WTC11 (cell line): ENCODE measurements around the gene ELANE. TPM values are rescaled to one million over a fixed set of nuclear protein-coding genes. Genes with fewer than 3 reads are reported as not detected.

Experiments
- ATAC-seq: fragments of 200-7000 bp; cut with Tn5 transposase; 2 replicates; pipeline ENCODE4 v1.10.0; 2021; ENCODE audit warnings: mild to moderate bottlenecking, moderate library complexity
- CTCF ChIA-PET: fragments of 300-600 bp; sonication (Branson Sonifier 250); formaldehyde crosslinking; loops from one replicate; lab custom pipeline; 2021; ENCODE audit warnings: antibody characterized with exemption; lab: Charles Lee
- POLR2A ChIA-PET: fragments of 350-600 bp; sonication (Branson Sonifier 250); formaldehyde crosslinking; loops from one replicate; lab custom pipeline; 2021; ENCODE audit warnings: antibody characterized with exemption; lab: Charles Lee
- DNase-seq: peaks from one replicate; pipeline ENCODE4 v3.0.0; 2021; ENCODE audit warnings: low spot score
- H3K27ac Mint-ChIP-seq: 2 replicates; pipeline ENCODE4 v1.8.0; 2021; ENCODE audit warnings: mixed read lengths
- H3K27me3 Mint-ChIP-seq: 2 replicates; pipeline ENCODE4 v1.8.0; 2021; ENCODE audit warnings: low read depth, mild to moderate bottlenecking, moderate library complexity, mixed read lengths
- H3K36me3 Mint-ChIP-seq: 2 replicates; pipeline ENCODE4 v1.8.0; 2021; ENCODE audit warnings: mixed read lengths
- H3K4me1 Mint-ChIP-seq: 2 replicates; pipeline ENCODE4 v1.8.0; 2022; ENCODE audit warnings: mixed read lengths
- H3K4me3 Mint-ChIP-seq: 2 replicates; pipeline ENCODE4 v1.8.0; 2021; ENCODE audit warnings: mild to moderate bottlenecking, moderate library complexity, mixed read lengths
- H3K9me3 Mint-ChIP-seq: 2 replicates; pipeline ENCODE4 v1.8.0; 2021; ENCODE audit warnings: mixed read lengths
- AR ChIP-seq: fragments of 250-450 bp; sonication (Bioruptor Pico); IDR thresholded peaks from 2 replicates; pipeline ENCODE4 v1.9.0; 2021; ENCODE audit warnings: mild to moderate bottlenecking
- E2F5 ChIP-seq: sonication (generic); formaldehyde crosslinking; IDR thresholded peaks from 2 replicates; pipeline ENCODE4 v1.8.1; 2022; ENCODE audit warnings: mild to moderate bottlenecking, moderate library complexity, missing genetic modification reagents
- GRHL2 ChIP-seq: fragments of 250-450 bp; sonication (Bioruptor Pico); IDR thresholded peaks from 2 replicates; pipeline ENCODE4 v1.8.0; 2022; ENCODE audit warnings: mild to moderate bottlenecking, moderate library complexity; ENCODE audit not compliant: insufficient replicate concordance, severe bottlenecking
- HMGA2 ChIP-seq: fragments of 250-450 bp; sonication (Bioruptor Pico); IDR thresholded peaks from 2 replicates; pipeline ENCODE4 v1.4.0; 2021; ENCODE audit warnings: mild to moderate bottlenecking, moderate library complexity
- KAT7 ChIP-seq: sonication (generic); formaldehyde crosslinking; IDR thresholded peaks from 2 replicates; pipeline ENCODE4 v1.8.1; 2023; ENCODE audit warnings: missing genetic modification reagents, mild to moderate bottlenecking, borderline replicate concordance
- MAX ChIP-seq: sonication (generic); formaldehyde crosslinking; IDR thresholded peaks from 2 replicates; pipeline ENCODE4 v1.8.0; 2022; ENCODE audit warnings: mild to moderate bottlenecking, missing genetic modification reagents
- NFATC4 ChIP-seq: fragments of 250-450 bp; sonication (Bioruptor Pico); IDR thresholded peaks from 2 replicates; pipeline ENCODE4 v1.9.0; 2021; ENCODE audit warnings: mild to moderate bottlenecking
- NR1H2 ChIP-seq: sonication (generic); formaldehyde crosslinking; IDR thresholded peaks from 2 replicates; pipeline ENCODE4 v1.9.0; 2021; ENCODE audit warnings: mild to moderate bottlenecking, moderate library complexity, missing genetic modification reagents
- NR3C1 ChIP-seq: sonication (generic); formaldehyde crosslinking; conservative IDR thresholded peaks from 2 replicates; pipeline ENCODE4 v1.8.1; 2023; ENCODE audit warnings: low read depth, mild to moderate bottlenecking, missing genetic modification reagents
- PRRX2 ChIP-seq: fragments of 250-450 bp; sonication (Bioruptor Pico); IDR thresholded peaks from 2 replicates; pipeline ENCODE4 v1.8.0; 2021; ENCODE audit warnings: mild to moderate bottlenecking
- RELA ChIP-seq: sonication (generic); formaldehyde crosslinking; IDR thresholded peaks from 2 replicates; pipeline ENCODE4 v1.8.1; 2022; ENCODE audit warnings: missing genetic modification reagents, mild to moderate bottlenecking, borderline replicate concordance
- RORB ChIP-seq: fragments of 250-450 bp; sonication (Bioruptor Pico); IDR thresholded peaks from 2 replicates; pipeline ENCODE4 v1.9.0; 2021; ENCODE audit warnings: mild to moderate bottlenecking
- SP1 ChIP-seq: sonication (generic); formaldehyde crosslinking; conservative IDR thresholded peaks from 2 replicates; pipeline ENCODE4 v1.8.1; 2022; ENCODE audit warnings: missing genetic modification reagents
- TEAD1 ChIP-seq: sonication (generic); formaldehyde crosslinking; IDR thresholded peaks from 2 replicates; pipeline ENCODE4 v1.8.0; 2022; ENCODE audit warnings: mild to moderate bottlenecking, missing genetic modification reagents
- ZBTB21 ChIP-seq: sonication (generic); formaldehyde crosslinking; IDR thresholded peaks from 2 replicates; pipeline ENCODE4 v1.8.1; 2023; ENCODE audit warnings: mild to moderate bottlenecking, missing genetic modification reagents, borderline replicate concordance
- ZNF232 ChIP-seq: sonication (generic); formaldehyde crosslinking; IDR thresholded peaks from 2 replicates; pipeline ENCODE4 v1.8.0; 2022; ENCODE audit warnings: mild to moderate bottlenecking, missing genetic modification reagents
- ZNF512 ChIP-seq: sonication (generic); formaldehyde crosslinking; IDR thresholded peaks from 2 replicates; pipeline ENCODE4 v1.8.1; 2022; ENCODE audit warnings: missing genetic modification reagents, borderline replicate concordance
- ZNF671 ChIP-seq: fragments of 250-450 bp; sonication (Bioruptor Pico); IDR thresholded peaks from 2 replicates; pipeline ENCODE4 v1.8.0; 2021; ENCODE audit warnings: mild to moderate bottlenecking
- total RNA-seq: library from RNA; stranded (reverse); gene quantifications from 3 replicates; pipeline ENCODE4 v1.2.3, GENCODE V29; 2021
- TF ChIP-seq, protein P1 (sequence below): sonication (generic); formaldehyde crosslinking; IDR thresholded peaks from 2 replicates; pipeline ENCODE4 v1.8.1; 2022; ENCODE audit warnings: low read depth, mild to moderate bottlenecking, moderate library complexity, missing genetic modification reagents, borderline replicate concordance
- TF ChIP-seq, protein P2 (sequence below): sonication (generic); formaldehyde crosslinking; IDR thresholded peaks from 2 replicates; pipeline ENCODE4 v1.8.1; 2023; ENCODE audit warnings: mild to moderate bottlenecking, missing genetic modification reagents
- TF ChIP-seq, protein P3 (sequence below): fragments of 250-450 bp; sonication (Bioruptor Pico); IDR thresholded peaks from 2 replicates; pipeline ENCODE4 v1.9.0; 2021; ENCODE audit warnings: moderate library complexity, mild to moderate bottlenecking, inconsistent platforms, borderline replicate concordance

Gene ELANE
- total RNA-seq, 1 experiment from 2014 or later, result not detected

GRCh38 chr19:806815-807421 is 45.2 kb upstream of the ELANE start:
- POLR2A ChIA-PET, result no interaction called here
- peaks cover 14% of the 10 kb centered on the region for H3K4me1 Mint-ChIP-seq
- H3K27ac Mint-ChIP-seq, result peak overlapping the region; percentile 57; the same call in 1 of the 2 replicates
- TF ChIP-seq ZBTB21 (CRISPR knock-in tag) (no peak), TEAD1 (CRISPR knock-in tag) (no peak)
- H3K27me3 Mint-ChIP-seq, result no peaks in the 10 kb centered on the region
- no peak overlapping the region for H3K4me3 Mint-ChIP-seq
- no peak for ATAC-seq
- H3K36me3 Mint-ChIP-seq, result peaks cover 60% of the 10 kb centered on the region
- no peaks in the 10 kb centered on the region for H3K9me3 Mint-ChIP-seq
- CTCF ChIA-PET, result interaction anchor here (1.4 kb wide), 1 partner anchor 34 kb away, joined by 3 read pairs; no protein-coding TSS in a partner anchor
- no peak for DNase-seq

- Mint-ChIP-seq H3K4me3 (no peak overlapping the region), H3K27ac (peak overlapping the region; percentile 19), H3K9me3 (no peaks in the 10 kb centered on the region), H3K27me3 (no peaks in the 10 kb centered on the region), H3K36me3 (peaks cover 56% of the 10 kb centered on the region), H3K4me1 (peaks cover 6% of the 10 kb centered on the region)
- TF ChIP-seq RELA (CRISPR knock-in tag), result no peak
- TF ChIP-seq ZNF512 (CRISPR knock-in tag), result no peak
- no peak for TF ChIP-seq ZNF671 (CRISPR knock-in tag)
- no peak for TF ChIP-seq E2F5
- TF ChIP-seq GRHL2 (CRISPR knock-in tag), result no peak
- TF ChIP-seq NR3C1 (CRISPR knock-in tag), result no peak
- TF ChIP-seq KAT7 (CRISPR knock-in tag), result no peak
- no peak for TF ChIP-seq NR1H2 (CRISPR knock-in tag)
- no peak for TF ChIP-seq SP1
- no peak for TF ChIP-seq ZNF232 (CRISPR knock-in tag)
- no peak for ATAC-seq
- POLR2A ChIA-PET, result interaction anchor here (1.7 kb wide), 1 partner anchor 9 kb away, joined by 4 read pairs; no protein-coding TSS in a partner anchor
- CTCF ChIA-PET, result interaction anchor here (0.8 to 1.4 kb wide), 2 partner anchors 31 to 35 kb away, joined by 3 read pairs; no protein-coding TSS in a partner anchor
- no peak for DNase-seq
Observed at GRCh38 chr19:807627-808422, 44.3 kb upstream of the ELANE start.

GRCh38 chr19:808423-808775 is 43.7 kb upstream of the ELANE start:
- ATAC-seq (no peak), DNase-seq (no peak)
- Mint-ChIP-seq H3K4me3 (no peak overlapping the region), H3K36me3 (peaks cover 53% of the 10 kb centered on the region), H3K9me3 (no peaks in the 10 kb centered on the region), H3K27ac (no peak overlapping the region), H3K4me1 (0 out of 2 replicates have a peak, but pooled peaks cover 3% of the 10 kb centered on the region), H3K27me3 (no peaks in the 10 kb centered on the region)
- ChIA-PET CTCF (interaction anchor here (0.8 kb wide), 1 partner anchor 31 kb away, joined by 3 read pairs; no protein-coding TSS in a partner anchor), POLR2A (interaction anchor here (1.7 kb wide), 1 partner anchor 10 kb away, joined by 4 read pairs; no protein-coding TSS in a partner anchor)
- TF ChIP-seq RORB (CRISPR knock-in tag) (no peak), GRHL2 (CRISPR knock-in tag) (no peak), MAX (CRISPR knock-in tag) (no peak), AR (CRISPR knock-in tag) (no peak), PRRX2 (CRISPR knock-in tag) (no peak), HMGA2 (CRISPR knock-in tag) (no peak), NFATC4 (CRISPR knock-in tag) (no peak)
- TF ChIP-seq, protein P1, sequence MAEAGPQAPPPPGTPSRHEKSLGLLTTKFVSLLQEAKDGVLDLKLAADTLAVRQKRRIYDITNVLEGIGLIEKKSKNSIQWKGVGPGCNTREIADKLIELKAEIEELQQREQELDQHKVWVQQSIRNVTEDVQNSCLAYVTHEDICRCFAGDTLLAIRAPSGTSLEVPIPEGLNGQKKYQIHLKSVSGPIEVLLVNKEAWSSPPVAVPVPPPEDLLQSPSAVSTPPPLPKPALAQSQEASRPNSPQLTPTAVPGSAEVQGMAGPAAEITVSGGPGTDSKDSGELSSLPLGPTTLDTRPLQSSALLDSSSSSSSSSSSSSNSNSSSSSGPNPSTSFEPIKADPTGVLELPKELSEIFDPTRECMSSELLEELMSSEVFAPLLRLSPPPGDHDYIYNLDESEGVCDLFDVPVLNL (CRISPR knock-in tag), result no peak
- TF ChIP-seq, protein P2, sequence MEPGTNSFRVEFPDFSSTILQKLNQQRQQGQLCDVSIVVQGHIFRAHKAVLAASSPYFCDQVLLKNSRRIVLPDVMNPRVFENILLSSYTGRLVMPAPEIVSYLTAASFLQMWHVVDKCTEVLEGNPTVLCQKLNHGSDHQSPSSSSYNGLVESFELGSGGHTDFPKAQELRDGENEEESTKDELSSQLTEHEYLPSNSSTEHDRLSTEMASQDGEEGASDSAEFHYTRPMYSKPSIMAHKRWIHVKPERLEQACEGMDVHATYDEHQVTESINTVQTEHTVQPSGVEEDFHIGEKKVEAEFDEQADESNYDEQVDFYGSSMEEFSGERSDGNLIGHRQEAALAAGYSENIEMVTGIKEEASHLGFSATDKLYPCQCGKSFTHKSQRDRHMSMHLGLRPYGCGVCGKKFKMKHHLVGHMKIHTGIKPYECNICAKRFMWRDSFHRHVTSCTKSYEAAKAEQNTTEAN, result no peak
- TF ChIP-seq, protein P3, sequence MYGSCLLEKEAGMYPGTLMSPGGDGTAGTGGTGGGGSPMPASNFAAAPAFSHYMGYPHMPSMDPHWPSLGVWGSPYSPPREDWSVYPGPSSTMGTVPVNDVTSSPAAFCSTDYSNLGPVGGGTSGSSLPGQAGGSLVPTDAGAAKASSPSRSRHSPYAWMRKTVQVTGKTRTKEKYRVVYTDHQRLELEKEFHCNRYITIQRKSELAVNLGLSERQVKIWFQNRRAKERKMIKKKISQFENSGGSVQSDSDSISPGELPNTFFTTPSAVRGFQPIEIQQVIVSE (CRISPR knock-in tag), result no peak
